H1 (cell line): ENCODE results near the gene MSL1. TPM values are rescaled to one million over a fixed set of nuclear protein-coding genes. Genes with fewer than 3 reads are reported as not detected.
"Not testable (repeated sequence)": the region's sequence is repeated elsewhere in the genome, so short reads cannot be mapped to it uniquely, and the experiment has no call there.

Experiments used
- CTCF ChIA-PET: fragments of 300-600 bp; sonication (Branson Sonifier 250); formaldehyde crosslinking; loops from one replicate; lab custom pipeline; 2021; ENCODE audit not compliant: partially characterized antibody; lab: Charles Lee
- POLR2A ChIA-PET: fragments of 300-600 bp; sonication (Branson Sonifier 250); formaldehyde crosslinking; loops from one replicate; lab custom pipeline; 2021; ENCODE audit warnings: inconsistent platforms; ENCODE audit not compliant: partially characterized antibody; lab: Charles Lee
- DNase-seq, 2 experiments: peaks; one replicate each; pipeline versions ENCODE4 v3.0.0 to v3.0.0-alpha.2; 2010 to 2022; ENCODE audit warnings: low spot score in 2 of 2, low read depth in 1 of 2, mixed read lengths in 1 of 2
- FAIRE-seq: peaks from 2 replicates; lab custom pipeline; 2011; peaks lifted over from hg19 to GRCh38; lab: Jason Lieb, UNC
- H2AFZ ChIP-seq: 2 replicates; pipeline ENCODE4 v1.8.1; 2012; ENCODE audit warnings: low read length, inconsistent platforms
- H2AK5ac ChIP-seq: 2 replicates; pipeline ENCODE4 v1.6.1; 2013; ENCODE audit warnings: low read depth, low read length
- H2BK120ac ChIP-seq: replicated peaks from 2 replicates; pipeline ENCODE3; 2013; ENCODE audit warnings: low read depth, low read length, inconsistent platforms
- H2BK12ac ChIP-seq: 2 replicates; pipeline ENCODE4 v1.6.1; 2013; ENCODE audit warnings: low read depth, low read length
- H2BK15ac ChIP-seq: 2 replicates; pipeline ENCODE4 v1.6.1; 2013; ENCODE audit warnings: low read length
- H2BK20ac ChIP-seq: 2 replicates; pipeline ENCODE4 v1.6.1; 2013; ENCODE audit warnings: low read length
- H2BK5ac ChIP-seq: 2 replicates; pipeline ENCODE4 v1.6.1; 2013; ENCODE audit warnings: low read depth, low read length
- H3K14ac ChIP-seq: 2 replicates; pipeline ENCODE4 v1.6.1; 2013; ENCODE audit warnings: inconsistent platforms; ENCODE audit not compliant: insufficient read length
- H3K18ac ChIP-seq: 2 replicates; pipeline ENCODE4 v1.6.1; 2013; ENCODE audit warnings: low read length; ENCODE audit errors: extremely low read depth
- H3K23ac ChIP-seq: 2 replicates; pipeline ENCODE4 v1.6.1; 2013; ENCODE audit warnings: inconsistent platforms; ENCODE audit not compliant: insufficient read length
- H3K23me2 ChIP-seq: 2 replicates; pipeline ENCODE4 v1.6.1; 2013; ENCODE audit warnings: low read depth, low read length
- H3K27ac ChIP-seq: 2 replicates; pipeline ENCODE4 v1.6.1; 2011; ENCODE audit warnings: low read depth, low read length, inconsistent platforms
- H3K27me3 ChIP-seq, 4 experiments: replicated peaks in 1 of 4; 1 replicate in 1 of 4; 2 replicates in 3 of 4; pipeline versions ENCODE4 v1.6.1 to v1.8.1; 2011 to 2013; ENCODE audit warnings: low read length in 3 of 4, mild to moderate bottlenecking in 3 of 4, inconsistent platforms in 2 of 4, mixed read lengths in 2 of 4, moderate library complexity in 1 of 4; ENCODE audit not compliant: control insufficient read depth in 3 of 4, insufficient read depth in 3 of 4; ENCODE audit errors: extremely low read depth in 1 of 4
- H3K36me3 ChIP-seq, 4 experiments: 2 replicates each; pipeline versions ENCODE4 v1.6.1 to v1.8.1; 2011 to 2013; ENCODE audit warnings: mild to moderate bottlenecking in 4 of 4, low read length in 3 of 4, moderate library complexity in 2 of 4, control low read depth in 1 of 4, inconsistent platforms in 1 of 4; ENCODE audit not compliant: insufficient read depth in 4 of 4, control insufficient read depth in 2 of 4
- H3K4ac ChIP-seq: replicated peaks from 2 replicates; pipeline ENCODE3; 2013; ENCODE audit warnings: low read length, low read depth, mixed read lengths, inconsistent platforms; ENCODE audit not compliant: insufficient read length
- H3K4me1 ChIP-seq, 4 experiments: replicated peaks in 1 of 4; 1 replicate in 1 of 4; 2 replicates in 3 of 4; pipeline versions ENCODE4 v1.6.1 to v1.8.1; 2011 to 2013; ENCODE audit warnings: low read length in 3 of 4, inconsistent platforms in 2 of 4, mixed read lengths in 1 of 4; ENCODE audit not compliant: insufficient read depth in 4 of 4, control insufficient read depth in 3 of 4
- H3K4me2 ChIP-seq, 2 experiments: 2 replicates each; pipeline versions ENCODE4 v1.6.1 to v1.8.1; 2011 to 2013; ENCODE audit warnings: low read depth in 2 of 2, low read length in 2 of 2, control low read depth in 1 of 2, inconsistent platforms in 1 of 2, mild to moderate bottlenecking in 1 of 2; ENCODE audit not compliant: insufficient read depth in 1 of 2
- H3K4me3 ChIP-seq, 4 experiments: fragments of 200-600, 300-600 bp in 1 of 4; sonication (generic), shearing (Covaris generic), sonication (Bioruptor Twin) in 1 of 4; 2 replicates each; pipeline versions ENCODE4 v1.5.1 to v1.8.1; 2011 to 2016; ENCODE audit warnings: low read length in 4 of 4, low read depth in 3 of 4, control low read depth in 2 of 4, inconsistent platforms in 2 of 4, mild to moderate bottlenecking in 2 of 4, mixed read lengths in 1 of 4, moderate library complexity in 1 of 4; ENCODE audit not compliant: insufficient read depth in 2 of 4; ENCODE audit errors: extremely low read depth in 1 of 4
- H3K56ac ChIP-seq: replicated peaks from 2 replicates; pipeline ENCODE3; 2013; ENCODE audit warnings: low read depth, mild to moderate bottlenecking, mixed read lengths, low read length, inconsistent platforms; ENCODE audit not compliant: insufficient read length
- H3K79me1 ChIP-seq: 2 replicates; pipeline ENCODE4 v1.6.1; 2013; ENCODE audit warnings: low read depth, low read length, control low read depth
- H3K79me2 ChIP-seq, 2 experiments: 2 replicates each; pipeline versions ENCODE4 v1.6.1 to v1.8.1; 2012 to 2013; ENCODE audit warnings: low read length in 2 of 2, mild to moderate bottlenecking in 2 of 2, inconsistent platforms in 1 of 2; ENCODE audit not compliant: insufficient read depth in 2 of 2, control insufficient read depth in 1 of 2
- H3K9ac ChIP-seq, 4 experiments: replicated peaks in 1 of 4; 1 replicate in 1 of 4; 2 replicates in 3 of 4; pipeline versions ENCODE4 v1.6.1 to v1.8.1; 2011 to 2013; ENCODE audit warnings: low read depth in 3 of 4, low read length in 3 of 4, control low read depth in 2 of 4, mild to moderate bottlenecking in 2 of 4, moderate library complexity in 2 of 4, inconsistent platforms in 1 of 4; ENCODE audit errors: extremely low read depth in 1 of 4
- H3K9me3 ChIP-seq, 2 experiments: 2 replicates each; pipeline versions ENCODE4 v1.6.1 to v1.8.1; 2012 to 2013; ENCODE audit warnings: mild to moderate bottlenecking in 2 of 2, moderate library complexity in 2 of 2, control low read depth in 1 of 2, inconsistent platforms in 1 of 2, low read depth in 1 of 2, low read length in 1 of 2, mixed read lengths in 1 of 2; ENCODE audit not compliant: insufficient read depth in 2 of 2
- H4K20me1 ChIP-seq, 2 experiments: replicated peaks in 1 of 2; 2 replicates each; pipeline versions ENCODE3 to v1.8.1; 2011 to 2013; ENCODE audit warnings: inconsistent platforms in 2 of 2, low read length in 2 of 2, mild to moderate bottlenecking in 1 of 2; ENCODE audit not compliant: insufficient read depth in 2 of 2, control insufficient read depth in 1 of 2
- H4K5ac ChIP-seq: 2 replicates; pipeline ENCODE4 v1.6.1; 2013; ENCODE audit warnings: low read length, low read depth, mixed read lengths, inconsistent platforms; ENCODE audit not compliant: insufficient read length
- H4K8ac ChIP-seq: 2 replicates; pipeline ENCODE4 v1.8.0; 2013; ENCODE audit warnings: mild to moderate bottlenecking, moderate library complexity, low read length, inconsistent platforms; ENCODE audit not compliant: insufficient read depth; ENCODE audit errors: extremely low read depth
- H4K91ac ChIP-seq: replicated peaks from 2 replicates; pipeline ENCODE3; 2013; ENCODE audit warnings: low read length, mixed read lengths, inconsistent platforms; ENCODE audit not compliant: insufficient read length
- WGBS, 2 experiments: shearing (Covaris generic) in 1 of 2; methylation state at CpG; one replicate each; pipeline versions ENCODE4 v1.1.6 to v1.1.7; 2013 to 2015; ENCODE audit warnings: low lambda C conversion rate in 2 of 2, mixed read lengths in 2 of 2, inconsistent platforms in 1 of 2, low coverage in 1 of 2, missing lambda C conversion rate in 1 of 2; ENCODE audit not compliant: insufficient replicate concordance in 2 of 2, insufficient coverage in 1 of 2, insufficient read length in 1 of 2; ENCODE audit errors: extremely low coverage in 1 of 2, missing lambda C conversion rate in 1 of 2; 5-methylcytosine and 5-hydroxymethylcytosine counted together
- polyA plus RNA-seq, 7 experiments: library from polyadenylated mRNA; depleted of rRNA in 3 of 7; stranded (reverse) in 5 of 7; unstranded in 2 of 7; fragments of >200 nt in 5 of 7; fragments of 200-250 nt in 2 of 7; gene quantifications; 1 replicate in 5 of 7; 2 replicates in 1 of 7; 4 replicates in 1 of 7; pipeline versions ENCODE4 v1.2.1 to v1.2.3, GENCODE V29; 2011 to 2013; ENCODE audit warnings: missing spikeins in 2 of 7, mixed read lengths in 2 of 7
- total RNA-seq: library from RNA; stranded (reverse); fragmentation: NEBNext Ultra II Directional; extraction: Animal tissue kit (Norgen Biotek cat#: 25700); gene quantifications from 2 replicates; pipeline ENCODE4 v1.2.1, GENCODE V29; 2021

Gene MSL1
- total and polyA plus RNA-seq, 2 of the 8 experiments (the other 6 are each of a cell fraction or from before 2014, with no cell fraction given), result 24.1 to 66.5 TPM

DNA sequence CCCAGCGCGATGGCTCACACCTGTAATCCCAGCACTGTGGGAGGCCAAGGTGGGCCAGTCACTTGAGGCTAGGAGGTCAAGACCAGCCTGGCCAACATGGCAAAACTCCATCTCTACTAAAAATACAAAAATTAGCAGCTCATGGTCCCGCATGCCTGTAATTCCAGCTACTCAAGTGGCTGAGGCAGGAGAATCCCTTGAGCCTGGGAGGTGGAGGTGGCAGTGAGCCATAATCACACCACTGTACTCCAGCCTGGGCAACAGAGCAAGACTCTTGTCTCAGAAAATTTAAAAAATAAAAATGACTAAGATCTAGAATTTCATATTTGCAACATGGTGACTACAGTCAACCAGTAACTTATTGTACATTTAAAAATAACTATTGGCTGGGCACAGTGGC, 21.4 kb downstream of the MSL1 start:
- not testable (repeated sequence) for H2BK5ac ChIP-seq, FAIRE-seq, H3K9me3 ChIP-seq, DNase-seq, H3K79me1 ChIP-seq, H2BK120ac ChIP-seq, H3K4me2 ChIP-seq, H4K8ac ChIP-seq, H2AK5ac ChIP-seq, H3K4ac ChIP-seq, H3K27me3 ChIP-seq, H3K56ac ChIP-seq, H3K4me3 ChIP-seq, H3K18ac ChIP-seq, H2BK20ac ChIP-seq, H2BK15ac ChIP-seq, H3K14ac ChIP-seq, H2BK12ac ChIP-seq, H3K23ac ChIP-seq, H2AFZ ChIP-seq, H3K27ac ChIP-seq, H4K91ac ChIP-seq, H3K23me2 ChIP-seq, H4K20me1 ChIP-seq, H3K9ac ChIP-seq, H3K4me1 ChIP-seq, H4K5ac ChIP-seq
- WGBS, 2 experiments, result 98% methylated on average over 3 of the region's 3 CpGs; no CpG with 5 or more reads in 1 of the 2 experiments
- Histone ChIP-seq H3K79me2 (peaks cover 5 to 47% of the 10 kb centered on the region in 2 experiments), H3K36me3 (peaks cover 6 to 41% (median 19%) of the 10 kb centered on the region in 4 experiments; a peak in 6 of 8 replicates)
- POLR2A ChIA-PET, result interaction anchor here (0.7 to 7.2 kb wide), 10 partner anchors 9 to 1094 kb away, joined by 3 to 31 read pairs (median 4); no protein-coding TSS in a partner anchor
- CTCF ChIA-PET, result interaction anchor here (0.7 to 1.6 kb wide), 3 partner anchors 25 to 32 kb away, joined by 4 to 7 read pairs (median 5); no protein-coding TSS in a partner anchor
